Activated CD8-positive, alpha-beta T cell treated with anti-CD3 and anti-CD28 coated beads, Interleukin-2, amount 10 ng/mL, durations not matched to agents 7 days and 5 days (primary cell): Measurements from ENCODE around the gene EPB41L2. TPM values are rescaled to one million over a fixed set of nuclear protein-coding genes. Genes with fewer than 3 reads are reported as not detected.
A peak's percentile ranks its signal among the peaks of the same experiment; 100 is the strongest.

Experiments used
- ATAC-seq: fragments of 150-1000 bp; cut with Tn5 transposase; one replicate; pipeline ENCODE4 v1.10.0; 2021; ENCODE audit warnings: moderate library complexity
- CTCF ChIA-PET: fragments of 350-600 bp; sonication (Branson Sonifier 250); formaldehyde crosslinking; loops from one replicate; lab custom pipeline; 2021; ENCODE audit warnings: antibody characterized with exemption; lab: Charles Lee
- POLR2A ChIA-PET: fragments of 350-600 bp; sonication (Branson Sonifier 250); formaldehyde crosslinking; loops from one replicate; lab custom pipeline; 2021; ENCODE audit warnings: antibody characterized with exemption; lab: Charles Lee
- DNase-seq: peaks from one replicate; pipeline ENCODE4 v3.0.0-alpha.2; 2020
- H3K27ac Mint-ChIP-seq: one replicate; pipeline ENCODE4 v1.8.0; 2021; ENCODE audit warnings: mild to moderate bottlenecking, mixed read lengths
- H3K27me3 Mint-ChIP-seq: one replicate; pipeline ENCODE4 v1.8.0; 2021; ENCODE audit warnings: low read depth, mixed read lengths
- H3K36me3 Mint-ChIP-seq: one replicate; pipeline ENCODE4 v1.8.0; 2021; ENCODE audit warnings: low read depth, mixed read lengths
- H3K4me1 Mint-ChIP-seq: one replicate; pipeline ENCODE4 v1.8.0; 2021; ENCODE audit warnings: low read depth, mixed read lengths
- H3K4me3 Mint-ChIP-seq: one replicate; pipeline ENCODE4 v1.8.0; 2021; ENCODE audit warnings: mild to moderate bottlenecking, mixed read lengths
- H3K9me3 Mint-ChIP-seq: one replicate; pipeline ENCODE4 v1.8.0; 2022; ENCODE audit warnings: mixed read lengths; ENCODE audit not compliant: insufficient read depth
- total RNA-seq, 2 experiments: library from RNA; stranded (reverse); gene quantifications; one replicate each; pipeline ENCODE4 v1.2.3, GENCODE V29; 2021

Gene EPB41L2
- total RNA-seq, 2 experiments from 2014 or later, result 18.0 to 23.6 TPM

GRCh38 chr6:130864344-130864743 is 198.7 kb downstream of the EPB41L2 start:
- ATAC-seq, result no peak
- H3K36me3 Mint-ChIP-seq, result no peaks in the 10 kb centered on the region

DNA sequence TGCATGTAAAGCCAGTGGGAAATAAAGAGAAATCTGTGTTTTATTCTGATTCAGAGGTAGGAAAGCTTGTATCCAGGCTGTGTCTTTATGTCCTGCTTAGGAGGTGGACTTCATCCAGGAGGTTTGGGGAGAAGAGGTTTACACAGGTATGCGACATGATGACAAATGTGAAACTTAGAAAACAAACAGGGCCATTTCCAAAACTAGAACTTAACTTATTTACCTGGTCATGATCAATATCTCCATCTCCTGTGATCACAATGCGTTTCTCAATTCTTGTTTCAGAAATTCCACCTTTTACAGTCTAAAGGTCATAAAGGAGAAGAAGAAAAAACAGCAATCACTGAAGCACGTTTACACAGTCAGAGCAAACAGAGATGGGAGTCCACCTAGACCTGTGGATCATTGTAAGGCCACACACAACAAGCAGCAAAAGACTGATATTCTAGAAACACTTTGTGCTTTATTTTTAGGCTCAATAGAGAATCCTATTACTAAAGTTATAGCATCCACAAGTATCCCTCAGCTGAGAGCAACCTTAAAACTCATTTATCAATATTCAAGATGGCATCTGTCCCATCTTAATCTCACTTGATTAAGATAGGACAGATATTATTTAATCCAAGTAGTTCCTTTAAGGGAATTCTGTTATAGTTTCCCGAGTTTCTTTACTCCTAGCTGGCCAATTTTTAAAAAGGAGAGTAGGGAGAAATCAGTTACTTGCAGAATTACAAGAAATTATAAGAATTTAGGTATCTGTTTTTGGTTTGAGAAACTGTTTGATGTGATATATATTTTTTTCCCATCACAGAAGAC is 199.4 kb downstream of the EPB41L2 start:
- ChIA-PET CTCF (interaction anchor here (1.1 to 1.3 kb wide), 2 partner anchors 9 to 22 kb away, joined by 3 to 4 read pairs; no protein-coding TSS in a partner anchor), POLR2A (no interaction called here)
- no peak overlapping the region for H3K4me3 Mint-ChIP-seq
- no peaks in the 10 kb centered on the region for H3K9me3 Mint-ChIP-seq
- ATAC-seq, result no peak
- DNase-seq, result no peak
- H3K4me1 Mint-ChIP-seq, result no peaks in the 10 kb centered on the region
- H3K36me3 Mint-ChIP-seq, result no peaks in the 10 kb centered on the region
- no peaks in the 10 kb centered on the region for H3K27me3 Mint-ChIP-seq
- no peak overlapping the region for H3K27ac Mint-ChIP-seq

More at GRCh38 chr6:130864344-130864743, 198.7 kb downstream of the EPB41L2 start:
- H3K27ac Mint-ChIP-seq, result no peak overlapping the region
- DNase-seq, result no peak
- no peaks in the 10 kb centered on the region for H3K27me3 Mint-ChIP-seq
- no peak overlapping the region for H3K4me3 Mint-ChIP-seq
- POLR2A ChIA-PET, result no interaction called here
- H3K4me1 Mint-ChIP-seq, result no peaks in the 10 kb centered on the region
- CTCF ChIA-PET, result no interaction called here
- no peaks in the 10 kb centered on the region for H3K9me3 Mint-ChIP-seq

DNA sequence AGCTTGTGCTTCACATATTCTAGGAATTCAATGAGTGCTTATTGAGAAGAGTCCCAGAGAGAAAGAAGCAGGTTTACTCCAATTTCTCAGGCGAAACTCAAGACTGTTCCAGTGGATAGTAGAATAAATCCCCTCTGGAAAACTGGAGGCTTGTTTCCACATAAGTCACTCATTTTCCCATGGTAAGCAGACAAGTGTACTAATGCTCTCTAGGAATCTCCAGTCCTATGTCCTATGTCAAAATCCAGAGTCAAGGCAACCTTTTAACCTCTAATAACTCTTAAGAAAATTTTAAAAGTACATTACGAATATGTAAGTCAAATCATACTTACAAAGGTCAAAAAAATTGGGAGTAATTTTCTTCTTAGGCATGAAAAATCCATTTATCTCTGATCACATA is 200.7 kb downstream of the EPB41L2 start:
- Mint-ChIP-seq H3K9me3 (no peaks in the 10 kb centered on the region), H3K36me3 (no peaks in the 10 kb centered on the region), H3K27ac (no peak overlapping the region), H3K4me1 (no peaks in the 10 kb centered on the region), H3K4me3 (no peak overlapping the region), H3K27me3 (no peaks in the 10 kb centered on the region)
- ChIA-PET CTCF (interaction anchor here (0.7 to 1.3 kb wide), 6 partner anchors 10 to 86 kb away, joined by 3 to 4 read pairs (median 3); no protein-coding TSS in a partner anchor), POLR2A (no interaction called here)
- ATAC-seq (no peak), DNase-seq (no peak)

GRCh38 chr6:130859161-130859867 is 203.7 kb downstream of the EPB41L2 start:
- ATAC-seq, result no peak
- Mint-ChIP-seq H3K27me3 (no peaks in the 10 kb centered on the region), H3K4me3 (no peak overlapping the region), H3K4me1 (no peaks in the 10 kb centered on the region), H3K36me3 (no peaks in the 10 kb centered on the region), H3K27ac (no peak overlapping the region), H3K9me3 (no peaks in the 10 kb centered on the region)
- DNase-seq, result no peak
- CTCF ChIA-PET, result interaction anchor here (1.4 kb wide), 1 partner anchor 16 kb away, joined by 3 read pairs; no protein-coding TSS in a partner anchor
- POLR2A ChIA-PET, result no interaction called here

- Mint-ChIP-seq H3K36me3 (no peaks in the 10 kb centered on the region), H3K27ac (no peak overlapping the region), H3K4me1 (no peaks in the 10 kb centered on the region), H3K4me3 (no peak overlapping the region), H3K27me3 (no peaks in the 10 kb centered on the region), H3K9me3 (no peaks in the 10 kb centered on the region)
- no peak for DNase-seq
- POLR2A ChIA-PET, result no interaction called here
- CTCF ChIA-PET, result interaction anchor here (1.4 kb wide), 1 partner anchor 15 kb away, joined by 3 read pairs; no protein-coding TSS in a partner anchor
- ATAC-seq, result no peak
Measured at GRCh38 chr6:130858498-130859160, 204.4 kb downstream of the EPB41L2 start.

DNA sequence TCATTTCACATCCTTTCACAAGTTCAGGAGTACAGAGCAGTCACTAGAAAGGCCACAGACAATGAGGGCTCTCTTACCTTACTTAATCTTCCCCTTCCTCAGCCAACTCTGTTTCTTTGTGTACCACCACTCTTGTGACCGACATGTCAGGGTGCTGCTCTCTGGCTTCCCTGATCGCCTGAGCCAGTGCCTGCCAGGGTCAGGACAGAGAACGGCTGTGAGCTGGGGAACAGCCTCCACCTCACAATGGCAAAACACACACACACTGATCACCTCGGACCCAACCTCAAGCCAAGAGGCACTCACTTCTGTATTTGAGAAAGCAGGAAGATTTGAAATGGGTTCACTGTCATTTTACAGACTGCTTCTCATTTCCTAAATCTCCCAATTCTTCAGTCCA is 205.0 kb downstream of the EPB41L2 start:
- no peak for DNase-seq
- Mint-ChIP-seq H3K9me3 (no peaks in the 10 kb centered on the region), H3K4me1 (no peaks in the 10 kb centered on the region), H3K27me3 (no peaks in the 10 kb centered on the region), H3K4me3 (no peak overlapping the region), H3K27ac (no peak overlapping the region), H3K36me3 (no peaks in the 10 kb centered on the region)
- CTCF ChIA-PET, result no interaction called here
- no peak for ATAC-seq
- POLR2A ChIA-PET, result no interaction called here

GRCh38 chr6:130853555-130854183 is 209.4 kb downstream of the EPB41L2 start:
- POLR2A ChIA-PET, result no interaction called here
- Mint-ChIP-seq H3K27ac (no peak overlapping the region), H3K4me1 (peaks cover 10% of the 10 kb centered on the region), H3K36me3 (no peaks in the 10 kb centered on the region), H3K27me3 (no peaks in the 10 kb centered on the region), H3K9me3 (no peaks in the 10 kb centered on the region), H3K4me3 (no peak overlapping the region)
- CTCF ChIA-PET, result interaction anchor here (1.2 kb wide), 1 partner anchor 11 kb away, joined by 3 read pairs; no protein-coding TSS in a partner anchor
- ATAC-seq (no peak), DNase-seq (no peak)

- peaks cover 13% of the 10 kb centered on the region for H3K4me1 Mint-ChIP-seq
- H3K27me3 Mint-ChIP-seq, result no peaks in the 10 kb centered on the region
- H3K27ac Mint-ChIP-seq, result no peak overlapping the region
- no peaks in the 10 kb centered on the region for H3K36me3 Mint-ChIP-seq
- H3K9me3 Mint-ChIP-seq, result no peaks in the 10 kb centered on the region
- POLR2A ChIA-PET, result no interaction called here
- no peak for ATAC-seq
- no peak for DNase-seq
- H3K4me3 Mint-ChIP-seq, result no peak overlapping the region
- CTCF ChIA-PET, result interaction anchor here (0.6 to 1.2 kb wide), 2 partner anchors 10 to 19 kb away, joined by 3 read pairs; no protein-coding TSS in a partner anchor
Measured at GRCh38 chr6:130852844-130853554, 210.0 kb downstream of the EPB41L2 start.

DNA sequence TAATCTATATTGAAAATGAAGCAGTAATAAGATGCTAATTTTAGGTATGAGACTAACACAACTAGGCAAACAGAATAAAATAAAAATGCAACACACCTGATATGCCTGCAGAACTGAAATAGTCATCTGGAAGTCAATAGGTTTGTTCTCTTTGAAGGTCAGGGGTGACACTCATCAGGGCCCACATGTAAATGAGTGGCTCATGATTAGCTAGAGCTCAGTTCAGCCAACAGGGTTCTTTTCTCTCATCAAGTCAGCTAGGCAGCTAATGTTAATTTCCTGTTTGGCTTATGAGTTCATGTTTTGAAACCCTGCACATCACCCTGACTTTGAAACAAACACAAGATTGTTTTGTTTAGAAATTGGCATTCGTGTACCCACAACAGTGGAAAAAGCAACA is 212.0 kb downstream of the EPB41L2 start:
- Mint-ChIP-seq H3K9me3 (no peaks in the 10 kb centered on the region), H3K4me3 (no peak overlapping the region), H3K27ac (no peak overlapping the region), H3K36me3 (no peaks in the 10 kb centered on the region), H3K4me1 (peaks cover 13% of the 10 kb centered on the region), H3K27me3 (no peaks in the 10 kb centered on the region)
- ChIA-PET CTCF (interaction anchor here (0.7 to 1.6 kb wide), 3 partner anchors 11 to 21 kb away, joined by 3 to 4 read pairs (median 4); no protein-coding TSS in a partner anchor), POLR2A (no interaction called here)
- DNase-seq (no peak), ATAC-seq (no peak)

GRCh38 chr6:130849594-130849993 is 213.5 kb downstream of the EPB41L2 start:
- ATAC-seq (no peak), DNase-seq (no peak)
- H3K27me3 Mint-ChIP-seq, result no peaks in the 10 kb centered on the region
- CTCF ChIA-PET, result interaction anchor here (1.6 kb wide), 1 partner anchor 21 kb away, joined by 4 read pairs; no protein-coding TSS in a partner anchor
- H3K4me3 Mint-ChIP-seq, result no peak overlapping the region
- H3K36me3 Mint-ChIP-seq, result no peaks in the 10 kb centered on the region
- POLR2A ChIA-PET, result no interaction called here
- H3K4me1 Mint-ChIP-seq, result peaks cover 13% of the 10 kb centered on the region
- no peaks in the 10 kb centered on the region for H3K9me3 Mint-ChIP-seq
- H3K27ac Mint-ChIP-seq, result no peak overlapping the region

DNA sequence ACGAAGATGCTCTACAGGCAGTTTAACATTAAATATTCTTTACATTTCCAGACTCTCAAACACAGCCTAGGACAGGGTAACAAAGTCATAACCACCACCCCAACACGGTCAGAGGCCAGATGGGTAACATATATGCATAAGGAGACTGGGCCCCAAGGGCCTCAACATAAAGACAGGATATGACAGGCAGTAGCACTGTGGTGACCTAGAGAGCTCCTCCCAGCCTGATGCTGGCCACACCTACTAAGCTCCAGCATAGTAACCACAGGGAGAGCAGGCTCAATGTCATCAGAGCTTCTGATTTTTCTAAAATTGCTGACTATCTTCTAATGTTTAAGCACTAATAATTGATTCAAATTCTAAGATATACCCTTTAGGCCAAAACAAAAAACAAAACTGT is 214.1 kb downstream of the EPB41L2 start:
- no peak overlapping the region for H3K4me3 Mint-ChIP-seq
- peak; percentile 100 for ATAC-seq
- ChIA-PET CTCF (interaction anchor here (0.6 kb wide), 1 partner anchor 37 kb away, joined by 3 read pairs; no protein-coding TSS in a partner anchor), POLR2A (no interaction called here)
- no peaks in the 10 kb centered on the region for H3K9me3 Mint-ChIP-seq
- no peaks in the 10 kb centered on the region for H3K36me3 Mint-ChIP-seq
- H3K27me3 Mint-ChIP-seq, result no peaks in the 10 kb centered on the region
- peak overlapping the region; percentile 78 for H3K27ac Mint-ChIP-seq
- H3K4me1 Mint-ChIP-seq, result peaks cover 13% of the 10 kb centered on the region
- DNase-seq, result peak; percentile 78
